HFFc6 (cell line): ENCODE measurements around the gene CGNL1. TPM values are rescaled to one million over a fixed set of nuclear protein-coding genes. Genes with fewer than 3 reads are reported as not detected.

Experiments used
- DNase-seq: peaks from one replicate; pipeline ENCODE4 v3.0.0-alpha.2; 2018
- H3K27ac Mint-ChIP-seq: 2 replicates; pipeline ENCODE4 v1.8.0; 2020; ENCODE audit warnings: mild to moderate bottlenecking, mixed read lengths
- H3K27me3 Mint-ChIP-seq: 2 replicates; pipeline ENCODE4 v1.8.0; 2021; ENCODE audit warnings: mild to moderate bottlenecking, moderate library complexity, mixed read lengths; ENCODE audit not compliant: insufficient read depth
- H3K36me3 Mint-ChIP-seq: 2 replicates; pipeline ENCODE4 v1.8.0; 2021; ENCODE audit warnings: low read depth, mixed read lengths
- H3K4me1 Mint-ChIP-seq: 2 replicates; pipeline ENCODE4 v1.8.0; 2020; ENCODE audit warnings: low read depth, mixed read lengths
- H3K4me3 Mint-ChIP-seq: 2 replicates; pipeline ENCODE4 v1.8.0; 2020; ENCODE audit warnings: mild to moderate bottlenecking, moderate library complexity, mixed read lengths
- H3K9me3 Mint-ChIP-seq: 2 replicates; pipeline ENCODE4 v1.8.0; 2020; ENCODE audit warnings: mild to moderate bottlenecking, mixed read lengths
- total RNA-seq, 6 experiments: library from RNA; stranded (reverse); fragmentation: NEBNext Ultra II Directional; extraction: Animal tissue kit (Norgen Biotek cat#: 25700); gene quantifications; 2 replicates in 1 of 6; 3 replicates in 5 of 6; pipeline ENCODE4 v1.2.3, GENCODE V29; 2021
- TF ChIP-seq, protein P1 (sequence below): fragments of 200-600 bp; sonication (generic); IDR thresholded peaks from 2 replicates; pipeline ENCODE4 v1.5.0; 2021; ENCODE audit warnings: antibody characterized with exemption, mild to moderate bottlenecking

CGNL1 gene
- total RNA-seq, 6 experiments from 2014 or later, result 0.05 to 0.20 (median 0.10) TPM; not detected in 2

DNA sequence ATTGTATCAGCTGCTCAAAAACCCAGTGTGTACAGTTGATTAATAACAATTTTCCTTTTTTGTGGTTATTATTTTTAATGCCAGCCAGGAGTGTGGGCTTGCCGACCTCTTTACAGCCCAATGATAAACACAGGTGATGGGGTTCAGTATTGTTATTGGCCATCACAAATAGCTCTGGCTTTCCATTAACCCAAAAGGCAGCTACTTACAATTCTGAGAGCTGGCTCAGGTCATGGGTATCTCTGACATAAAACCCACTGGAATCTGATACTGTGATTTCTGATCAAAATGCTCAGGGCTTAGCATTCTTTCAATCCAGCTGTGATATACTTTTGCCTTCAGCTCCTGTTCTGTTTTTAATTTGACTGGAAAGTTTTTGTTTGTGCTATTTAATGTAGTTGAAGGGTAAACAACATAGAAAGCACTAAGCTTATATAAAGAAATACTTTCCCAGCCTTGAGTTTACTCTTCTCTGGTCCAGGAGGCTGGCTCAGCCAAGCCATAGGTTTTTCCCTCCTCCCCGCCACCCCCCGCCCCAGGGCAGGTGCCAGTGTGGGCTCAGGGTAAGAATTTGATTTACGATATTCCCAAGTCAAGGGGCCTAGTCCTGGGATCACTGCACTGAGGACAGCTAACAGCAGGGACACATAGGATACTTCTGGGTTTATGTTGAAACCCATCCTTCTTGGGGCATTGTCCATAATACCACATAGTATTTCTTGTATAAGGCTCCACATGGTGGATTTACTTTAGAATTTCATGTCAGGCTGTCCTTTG lies 161.4 kb downstream of the CGNL1 start:
- Mint-ChIP-seq H3K4me3 (no peak overlapping the region), H3K4me1 (peaks cover 10% of the 10 kb centered on the region), H3K9me3 (peaks cover 9% of the 10 kb centered on the region; the same call in 1 of the 2 replicates), H3K27ac (no peak overlapping the region), H3K27me3 (peaks cover 18% of the 10 kb centered on the region), H3K36me3 (peaks cover 12% of the 10 kb centered on the region; the same call in 1 of the 2 replicates)
- no peak for DNase-seq
- TF ChIP-seq, protein P1, sequence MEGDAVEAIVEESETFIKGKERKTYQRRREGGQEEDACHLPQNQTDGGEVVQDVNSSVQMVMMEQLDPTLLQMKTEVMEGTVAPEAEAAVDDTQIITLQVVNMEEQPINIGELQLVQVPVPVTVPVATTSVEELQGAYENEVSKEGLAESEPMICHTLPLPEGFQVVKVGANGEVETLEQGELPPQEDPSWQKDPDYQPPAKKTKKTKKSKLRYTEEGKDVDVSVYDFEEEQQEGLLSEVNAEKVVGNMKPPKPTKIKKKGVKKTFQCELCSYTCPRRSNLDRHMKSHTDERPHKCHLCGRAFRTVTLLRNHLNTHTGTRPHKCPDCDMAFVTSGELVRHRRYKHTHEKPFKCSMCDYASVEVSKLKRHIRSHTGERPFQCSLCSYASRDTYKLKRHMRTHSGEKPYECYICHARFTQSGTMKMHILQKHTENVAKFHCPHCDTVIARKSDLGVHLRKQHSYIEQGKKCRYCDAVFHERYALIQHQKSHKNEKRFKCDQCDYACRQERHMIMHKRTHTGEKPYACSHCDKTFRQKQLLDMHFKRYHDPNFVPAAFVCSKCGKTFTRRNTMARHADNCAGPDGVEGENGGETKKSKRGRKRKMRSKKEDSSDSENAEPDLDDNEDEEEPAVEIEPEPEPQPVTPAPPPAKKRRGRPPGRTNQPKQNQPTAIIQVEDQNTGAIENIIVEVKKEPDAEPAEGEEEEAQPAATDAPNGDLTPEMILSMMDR, result no peak

DNA sequence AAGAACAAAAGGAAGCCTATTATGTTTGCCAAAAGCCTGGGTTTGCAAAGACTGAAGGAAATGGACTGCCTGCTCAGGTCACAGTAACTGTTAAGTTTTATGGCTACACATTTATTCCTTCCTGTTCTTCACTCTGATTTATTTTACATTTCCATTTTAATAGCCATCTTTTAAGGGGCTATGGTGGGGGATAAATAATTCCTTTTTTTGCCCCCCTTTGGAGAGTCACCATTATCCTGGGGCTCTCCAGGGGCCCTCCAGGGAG lies 161.9 kb downstream of the CGNL1 start:
- peaks cover 12% of the 10 kb centered on the region; the same call in 1 of the 2 replicates for H3K36me3 Mint-ChIP-seq
- H3K4me1 Mint-ChIP-seq, result peaks cover 10% of the 10 kb centered on the region
- no peak overlapping the region for H3K4me3 Mint-ChIP-seq
- no peak overlapping the region for H3K27ac Mint-ChIP-seq
- DNase-seq, result no peak
- peaks cover 9% of the 10 kb centered on the region; the same call in 1 of the 2 replicates for H3K9me3 Mint-ChIP-seq
- TF ChIP-seq, protein P1, result no peak
- H3K27me3 Mint-ChIP-seq, result peaks cover 13% of the 10 kb centered on the region

DNA sequence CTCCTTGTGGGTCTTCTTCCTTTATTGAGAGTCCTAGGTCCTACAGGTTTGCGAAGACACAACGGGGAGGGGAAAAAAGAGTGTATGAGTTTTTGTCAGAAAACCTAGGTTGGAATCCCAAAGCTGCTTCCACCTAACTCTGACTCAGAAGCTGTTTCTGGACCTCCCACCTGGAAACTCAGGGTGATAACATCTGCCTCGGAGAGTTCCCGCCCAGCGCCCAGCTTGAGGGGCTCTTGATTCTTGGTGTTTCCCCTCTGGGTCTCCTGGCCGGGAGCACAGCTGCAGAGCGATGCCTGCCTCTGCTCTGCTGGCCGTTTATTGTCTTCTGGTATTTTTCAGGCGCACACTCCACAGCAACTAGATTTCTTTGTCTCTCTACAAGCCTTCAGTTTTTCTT lies 162.5 kb downstream of the CGNL1 start:
- TF ChIP-seq, protein P1, result no peak
- Mint-ChIP-seq H3K4me1 (peaks cover 10% of the 10 kb centered on the region), H3K27ac (no peak overlapping the region), H3K36me3 (peaks cover 12% of the 10 kb centered on the region; the same call in 1 of the 2 replicates), H3K9me3 (peaks cover 9% of the 10 kb centered on the region; the same call in 1 of the 2 replicates), H3K27me3 (peaks cover 16% of the 10 kb centered on the region), H3K4me3 (no peak overlapping the region)
- no peak for DNase-seq

DNA sequence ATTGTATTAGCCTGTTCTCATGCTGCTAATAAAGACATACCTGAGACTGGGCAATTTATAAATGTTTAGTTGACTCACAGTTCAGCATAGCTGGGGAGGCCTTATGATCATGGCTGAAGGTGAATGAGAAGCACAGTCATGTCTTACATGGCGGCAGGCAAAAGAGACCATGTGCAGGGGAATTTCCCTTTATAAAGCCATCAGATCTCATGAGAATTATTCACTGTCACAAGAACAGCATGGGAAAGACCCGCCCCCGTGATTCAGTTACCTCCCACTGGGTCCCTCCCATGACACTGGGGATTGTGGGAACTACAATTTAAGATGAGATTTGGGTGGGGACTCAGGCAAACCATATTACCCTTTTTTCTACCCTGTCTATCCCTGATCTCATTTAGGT lies 163.9 kb downstream of the CGNL1 start:
- H3K36me3 Mint-ChIP-seq, result peaks cover 10% of the 10 kb centered on the region; the same call in 1 of the 2 replicates
- no peak overlapping the region for H3K4me3 Mint-ChIP-seq
- TF ChIP-seq, protein P1, result no peak
- H3K27me3 Mint-ChIP-seq, result peaks cover 21% of the 10 kb centered on the region
- no peak overlapping the region for H3K27ac Mint-ChIP-seq
- DNase-seq, result no peak
- peaks cover 7% of the 10 kb centered on the region; the same call in 1 of the 2 replicates for H3K9me3 Mint-ChIP-seq
- peaks cover 10% of the 10 kb centered on the region for H3K4me1 Mint-ChIP-seq

DNA sequence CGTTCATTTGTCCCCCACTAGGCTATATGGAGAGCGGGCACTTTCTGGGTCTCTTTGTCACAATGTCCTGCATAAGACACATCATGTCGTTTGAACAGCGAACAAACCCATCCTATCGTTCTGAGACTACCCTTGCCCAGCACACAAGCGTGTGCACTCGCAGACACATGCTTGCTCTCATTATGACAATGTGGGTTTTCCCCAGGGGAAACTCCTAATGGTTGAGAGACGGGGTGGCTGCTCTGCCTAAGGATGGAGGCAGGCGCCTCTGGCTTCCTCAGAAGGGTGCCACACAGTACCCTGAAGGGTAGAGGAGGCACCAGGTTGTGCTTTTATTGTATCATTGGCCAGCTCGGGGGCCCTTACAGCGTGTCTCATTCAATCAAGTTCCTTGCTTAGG lies 164.4 kb downstream of the CGNL1 start:
- H3K27ac Mint-ChIP-seq, result no peak overlapping the region

More for the DNA sequence above, 164.4 kb downstream of the CGNL1 start:
- DNase-seq, result no peak
- H3K36me3 Mint-ChIP-seq, result peaks cover 5% of the 10 kb centered on the region; the same call in 1 of the 2 replicates
- TF ChIP-seq, protein P1, result no peak
- H3K9me3 Mint-ChIP-seq, result peaks cover 2% of the 10 kb centered on the region; the same call in 1 of the 2 replicates
- peaks cover 24% of the 10 kb centered on the region for H3K27me3 Mint-ChIP-seq
- H3K4me1 Mint-ChIP-seq, result peaks cover 10% of the 10 kb centered on the region
- H3K4me3 Mint-ChIP-seq, result no peak overlapping the region
